ENCODE results near the gene RHOG.

RHOG gene

GRCh38 chr11:3781423-3781822 lies 59.3 kb downstream of the RHOG start:
- DNase-seq (ENCODE audit: low read depth in 1 of 2, low spot score in 1 of 2) = no peak
